ENCODE results near the gene FIBP. TPM values are rescaled to one million over a fixed set of nuclear protein-coding genes. Genes with fewer than 3 reads are reported as not detected.
A peak's percentile ranks its signal among the peaks of the same experiment; 100 is the strongest.

The FIBP gene
- polyA plus RNA-seq, 1 experiment, result 126 TPM

GRCh38 chr11:65867284-65868071 is 20.8 kb downstream of the FIBP start:
- POLR2A ChIA-PET, result interaction anchor here (0.6 to 4.2 kb wide), 3 partner anchors 8 to 48 kb away, joined by 4 to 26 read pairs (median 7); partner anchors contain the start of gene MUS81
- TF ChIP-seq, protein P1, sequence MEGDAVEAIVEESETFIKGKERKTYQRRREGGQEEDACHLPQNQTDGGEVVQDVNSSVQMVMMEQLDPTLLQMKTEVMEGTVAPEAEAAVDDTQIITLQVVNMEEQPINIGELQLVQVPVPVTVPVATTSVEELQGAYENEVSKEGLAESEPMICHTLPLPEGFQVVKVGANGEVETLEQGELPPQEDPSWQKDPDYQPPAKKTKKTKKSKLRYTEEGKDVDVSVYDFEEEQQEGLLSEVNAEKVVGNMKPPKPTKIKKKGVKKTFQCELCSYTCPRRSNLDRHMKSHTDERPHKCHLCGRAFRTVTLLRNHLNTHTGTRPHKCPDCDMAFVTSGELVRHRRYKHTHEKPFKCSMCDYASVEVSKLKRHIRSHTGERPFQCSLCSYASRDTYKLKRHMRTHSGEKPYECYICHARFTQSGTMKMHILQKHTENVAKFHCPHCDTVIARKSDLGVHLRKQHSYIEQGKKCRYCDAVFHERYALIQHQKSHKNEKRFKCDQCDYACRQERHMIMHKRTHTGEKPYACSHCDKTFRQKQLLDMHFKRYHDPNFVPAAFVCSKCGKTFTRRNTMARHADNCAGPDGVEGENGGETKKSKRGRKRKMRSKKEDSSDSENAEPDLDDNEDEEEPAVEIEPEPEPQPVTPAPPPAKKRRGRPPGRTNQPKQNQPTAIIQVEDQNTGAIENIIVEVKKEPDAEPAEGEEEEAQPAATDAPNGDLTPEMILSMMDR (IDR thresholded peaks at IDR 0.05; ENCODE audit: low read depth, low read length), result no peak
- no peak overlapping the region for H3K4me3 ChIP-seq (ENCODE audit: low read depth, low read length)
- CTCF ChIA-PET, result interaction anchor here (2.1 to 4.2 kb wide), 3 partner anchors 8 to 21 kb away, joined by 14 to 35 read pairs (median 20); partner anchors contain the start of genes FIBP and MUS81
- no peak overlapping the region for H3K27ac ChIP-seq (ENCODE audit: low read depth, low read length)
- H3K9me3 ChIP-seq (ENCODE audit: control insufficient read depth, insufficient read depth, low read length), result no peaks in the 10 kb centered on the region; the same call in 1 of the 2 replicates
- no peaks in the 10 kb centered on the region for H3K27me3 ChIP-seq (ENCODE audit: control insufficient read depth, insufficient read depth, low read length)
- no peak for DNase-seq (ENCODE audit: low read depth, low spot score)

GRCh38 chr11:65866509-65867283 is 21.6 kb downstream of the FIBP start:
- Histone ChIP-seq H3K27ac (ENCODE audit: low read depth, low read length) (peak overlapping the region; percentile 58), H3K9me3 (ENCODE audit: control insufficient read depth, insufficient read depth, low read length) (no peaks in the 10 kb centered on the region; the same call in 1 of the 2 replicates), H3K27me3 (ENCODE audit: control insufficient read depth, insufficient read depth, low read length) (no peaks in the 10 kb centered on the region), H3K4me3 (ENCODE audit: low read depth, low read length) (no peak overlapping the region)
- POLR2A ChIA-PET, result interaction anchor here (0.6 to 4.2 kb wide), 4 partner anchors 7 to 155 kb away, joined by 3 to 26 read pairs (median 6); partner anchors contain the start of genes KAT5 and MUS81
- DNase-seq (ENCODE audit: low read depth, low spot score), result no peak
- CTCF ChIA-PET, result interaction anchor here (0.5 to 4.2 kb wide), 4 partner anchors 14 to 659 kb away, joined by 3 to 20 read pairs (median 6); partner anchors contain the start of gene FIBP
- TF ChIP-seq, protein P1 (IDR thresholded peaks at IDR 0.05; ENCODE audit: low read depth, low read length), result no peak

- H3K27me3 ChIP-seq (ENCODE audit: control insufficient read depth, insufficient read depth, low read length), result no peaks in the 10 kb centered on the region
- TF ChIP-seq, protein P1 (IDR thresholded peaks at IDR 0.05; ENCODE audit: low read depth, low read length), result no peak
- POLR2A ChIA-PET, result no interaction called here
- H3K9me3 ChIP-seq (ENCODE audit: control insufficient read depth, insufficient read depth, low read length), result no peaks in the 10 kb centered on the region; the same call in 1 of the 2 replicates
- H3K4me3 ChIP-seq (ENCODE audit: low read depth, low read length), result no peak overlapping the region
- H3K27ac ChIP-seq (ENCODE audit: low read depth, low read length), result peak overlapping the region; percentile 21
- no peak for DNase-seq (ENCODE audit: low read depth, low spot score)
- CTCF ChIA-PET, result interaction anchor here (0.7 to 1.7 kb wide), 2 partner anchors 13 to 19 kb away, joined by 3 to 5 read pairs; no protein-coding TSS in a partner anchor
Observed at GRCh38 chr11:65865550-65866172, 22.6 kb downstream of the FIBP start.

DNA sequence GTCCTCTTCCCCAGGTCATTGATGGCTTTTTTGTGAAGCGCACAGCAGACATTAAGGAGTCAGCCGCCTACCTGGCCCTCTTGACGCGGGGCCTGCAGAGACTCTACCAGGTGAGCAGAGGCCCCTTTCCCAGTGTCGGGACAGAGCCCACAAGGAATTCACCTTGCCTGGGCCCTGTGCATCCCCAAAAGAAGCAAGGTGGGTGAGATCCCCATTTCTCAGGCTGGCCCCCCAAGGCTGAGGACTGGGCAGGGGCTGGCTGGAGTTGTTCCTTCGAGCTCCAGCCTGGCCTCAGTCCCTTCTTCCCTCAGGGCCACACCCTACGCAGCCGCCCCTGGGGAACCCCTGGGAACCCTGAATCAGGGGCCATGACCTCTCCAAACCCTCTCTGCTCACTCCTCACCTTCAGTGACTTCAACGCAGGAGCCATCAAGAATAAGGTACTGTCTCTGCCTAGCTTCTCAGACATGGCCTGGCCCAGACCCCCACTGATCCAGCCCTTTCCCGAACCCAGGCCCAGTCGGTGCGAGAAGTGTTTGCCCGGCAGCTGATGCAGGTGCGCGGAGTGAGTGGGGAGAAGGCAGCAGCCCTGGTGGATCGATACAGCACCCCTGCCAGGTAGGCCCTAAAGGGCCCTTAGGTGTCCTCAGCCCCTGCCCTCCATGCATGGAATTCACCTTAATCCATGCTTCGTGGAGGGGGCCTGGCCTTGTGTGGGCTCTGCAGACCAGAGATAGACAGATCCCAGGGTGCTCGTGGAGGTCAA is 23.4 kb downstream of the FIBP start:
- no peak for DNase-seq (ENCODE audit: low read depth, low spot score)
- peak overlapping the region; percentile 31 for H3K27ac ChIP-seq (ENCODE audit: low read depth, low read length)
- H3K4me3 ChIP-seq (ENCODE audit: low read depth, low read length), result no peak overlapping the region
- no peaks in the 10 kb centered on the region; the same call in 1 of the 2 replicates for H3K9me3 ChIP-seq (ENCODE audit: control insufficient read depth, insufficient read depth, low read length)
- ChIA-PET POLR2A (interaction anchor here (0.5 kb wide), 1 partner anchor 23 kb away, joined by 4 read pairs; the partner anchor contains the start of gene FIBP), CTCF (no interaction called here)
- H3K27me3 ChIP-seq (ENCODE audit: control insufficient read depth, insufficient read depth, low read length), result no peaks in the 10 kb centered on the region
- TF ChIP-seq, protein P1 (IDR thresholded peaks at IDR 0.05; ENCODE audit: low read depth, low read length), result no peak

Measured in AG04450 (cell line).